ENCODE results near the gene INPPL1. TPM values are rescaled to one million over a fixed set of nuclear protein-coding genes. Genes with fewer than 3 reads are reported as not detected.
"Not testable (repeated sequence)": the region's sequence is repeated elsewhere in the genome, so short reads cannot be mapped to it uniquely, and the experiment has no call there.

Gene INPPL1
- total RNA-seq, 1 donor = 86.5 TPM

GRCh38 chr11:72179804-72180396 is 44.7 kb upstream of the INPPL1 start:
- DNase-seq (ENCODE audit: insufficient read length, low spot score, missing footprints) = peak; percentile 78
- H3K4me2 ChIP-seq (ENCODE audit: insufficient read depth, low read length) = no peak overlapping the region
- TF ChIP-seq, protein P1, sequence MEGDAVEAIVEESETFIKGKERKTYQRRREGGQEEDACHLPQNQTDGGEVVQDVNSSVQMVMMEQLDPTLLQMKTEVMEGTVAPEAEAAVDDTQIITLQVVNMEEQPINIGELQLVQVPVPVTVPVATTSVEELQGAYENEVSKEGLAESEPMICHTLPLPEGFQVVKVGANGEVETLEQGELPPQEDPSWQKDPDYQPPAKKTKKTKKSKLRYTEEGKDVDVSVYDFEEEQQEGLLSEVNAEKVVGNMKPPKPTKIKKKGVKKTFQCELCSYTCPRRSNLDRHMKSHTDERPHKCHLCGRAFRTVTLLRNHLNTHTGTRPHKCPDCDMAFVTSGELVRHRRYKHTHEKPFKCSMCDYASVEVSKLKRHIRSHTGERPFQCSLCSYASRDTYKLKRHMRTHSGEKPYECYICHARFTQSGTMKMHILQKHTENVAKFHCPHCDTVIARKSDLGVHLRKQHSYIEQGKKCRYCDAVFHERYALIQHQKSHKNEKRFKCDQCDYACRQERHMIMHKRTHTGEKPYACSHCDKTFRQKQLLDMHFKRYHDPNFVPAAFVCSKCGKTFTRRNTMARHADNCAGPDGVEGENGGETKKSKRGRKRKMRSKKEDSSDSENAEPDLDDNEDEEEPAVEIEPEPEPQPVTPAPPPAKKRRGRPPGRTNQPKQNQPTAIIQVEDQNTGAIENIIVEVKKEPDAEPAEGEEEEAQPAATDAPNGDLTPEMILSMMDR (IDR thresholded peaks at IDR 0.05; ENCODE audit: extremely low read depth, low read depth, low read length) = no peak
- peaks cover 11% of the 10 kb centered on the region for H3K4me1 ChIP-seq (ENCODE audit: insufficient read depth, low read length)
- no peaks in the 10 kb centered on the region for H3K9me3 ChIP-seq (ENCODE audit: low read depth, low read length)
- H3K79me2 ChIP-seq (ENCODE audit: insufficient read depth, low read length) = no peaks in the 10 kb centered on the region
- no peaks in the 10 kb centered on the region for H3K36me3 ChIP-seq (ENCODE audit: insufficient read depth, low read length)
- no peaks in the 10 kb centered on the region for H4K20me1 ChIP-seq (ENCODE audit: insufficient read depth, low read length)
- H2AFZ ChIP-seq (ENCODE audit: low read length) = no peak overlapping the region
- no peak overlapping the region for H3K27ac ChIP-seq (ENCODE audit: low read depth, low read length)
- H3K27me3 ChIP-seq (ENCODE audit: insufficient read depth, low read length) = peaks cover 6% of the 10 kb centered on the region
- H3K4me3 ChIP-seq (ENCODE audit: insufficient read depth, low read length) = no peak overlapping the region

DNA sequence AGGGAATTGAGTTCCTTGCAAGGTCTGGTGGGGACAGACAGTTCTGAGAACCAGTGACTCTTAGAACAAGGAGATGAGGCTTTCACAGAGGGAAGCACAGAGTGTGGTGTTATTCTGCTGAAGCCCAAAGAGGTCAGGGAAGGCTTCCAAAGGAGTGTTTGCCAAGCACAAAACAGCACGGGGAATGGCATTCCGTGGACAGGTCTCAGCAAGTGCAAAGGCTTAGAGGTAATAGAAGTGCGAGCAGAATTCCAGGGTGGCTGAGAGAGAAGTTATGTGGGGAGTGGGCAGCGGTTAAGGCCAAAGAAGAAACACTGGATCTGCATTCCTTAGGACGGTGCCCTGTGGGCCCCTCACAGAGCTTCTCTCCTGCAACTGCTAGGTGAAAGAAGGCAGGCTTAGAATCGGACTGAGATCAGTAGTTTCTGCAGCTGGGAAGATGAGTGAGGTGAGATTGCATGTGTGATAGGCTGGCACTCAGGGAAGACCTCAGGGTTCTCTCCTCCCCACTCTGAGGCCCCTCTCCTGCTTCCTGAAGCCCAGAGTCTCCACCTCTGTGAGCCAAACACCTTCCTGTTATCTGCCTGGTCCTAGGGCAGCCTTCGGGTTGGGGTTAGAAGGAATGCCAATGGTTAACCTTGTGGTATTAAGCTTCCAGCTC is 43.5 kb upstream of the INPPL1 start:
- not testable (repeated sequence) for H4K20me1 ChIP-seq (ENCODE audit: insufficient read depth, low read length); H3K4me3 ChIP-seq (ENCODE audit: insufficient read depth, low read length); H3K4me2 ChIP-seq (ENCODE audit: insufficient read depth, low read length); H3K27me3 ChIP-seq (ENCODE audit: insufficient read depth, low read length); H3K79me2 ChIP-seq (ENCODE audit: insufficient read depth, low read length); H2AFZ ChIP-seq (ENCODE audit: low read length); DNase-seq (ENCODE audit: insufficient read length, low spot score, missing footprints); H3K9me3 ChIP-seq (ENCODE audit: low read depth, low read length); H3K27ac ChIP-seq (ENCODE audit: low read depth, low read length); H3K36me3 ChIP-seq (ENCODE audit: insufficient read depth, low read length)
- H3K4me1 ChIP-seq (ENCODE audit: insufficient read depth, low read length) = peaks cover 11% of the 10 kb centered on the region

- Histone ChIP-seq H3K4me1 (ENCODE audit: insufficient read depth, low read length) (peaks cover 11% of the 10 kb centered on the region), H3K27ac (ENCODE audit: low read depth, low read length) (peak overlapping the region; percentile 28)
- not testable (repeated sequence) for H3K27me3 ChIP-seq (ENCODE audit: insufficient read depth, low read length); H4K20me1 ChIP-seq (ENCODE audit: insufficient read depth, low read length); H3K79me2 ChIP-seq (ENCODE audit: insufficient read depth, low read length); H3K4me3 ChIP-seq (ENCODE audit: insufficient read depth, low read length); H3K9me3 ChIP-seq (ENCODE audit: low read depth, low read length); DNase-seq (ENCODE audit: insufficient read length, low spot score, missing footprints); H2AFZ ChIP-seq (ENCODE audit: low read length); H3K36me3 ChIP-seq (ENCODE audit: insufficient read depth, low read length); H3K4me2 ChIP-seq (ENCODE audit: insufficient read depth, low read length)
- TF ChIP-seq, protein P1 (IDR thresholded peaks at IDR 0.05; ENCODE audit: extremely low read depth, low read depth, low read length) = peak; percentile 38
Measured at GRCh38 chr11:72181553-72181958, 43.0 kb upstream of the INPPL1 start.

- no peak overlapping the region for H3K4me3 ChIP-seq (ENCODE audit: insufficient read depth, low read length)
- no peak overlapping the region for H2AFZ ChIP-seq (ENCODE audit: low read length)
- no peaks in the 10 kb centered on the region for H3K36me3 ChIP-seq (ENCODE audit: insufficient read depth, low read length)
- TF ChIP-seq, protein P1 (IDR thresholded peaks at IDR 0.05; ENCODE audit: extremely low read depth, low read depth, low read length) = no peak
- no peak overlapping the region for H3K27ac ChIP-seq (ENCODE audit: low read depth, low read length)
- H3K4me1 ChIP-seq (ENCODE audit: insufficient read depth, low read length) = peaks cover 5% of the 10 kb centered on the region
- no peaks in the 10 kb centered on the region for H4K20me1 ChIP-seq (ENCODE audit: insufficient read depth, low read length)
- H3K4me2 ChIP-seq (ENCODE audit: insufficient read depth, low read length) = no peak overlapping the region
- H3K27me3 ChIP-seq (ENCODE audit: insufficient read depth, low read length) = no peaks in the 10 kb centered on the region
- H3K79me2 ChIP-seq (ENCODE audit: insufficient read depth, low read length) = no peaks in the 10 kb centered on the region
- no peak for DNase-seq (ENCODE audit: insufficient read length, low spot score, missing footprints)
- no peaks in the 10 kb centered on the region for H3K9me3 ChIP-seq (ENCODE audit: low read depth, low read length)
Measured at GRCh38 chr11:72188267-72188666, 36.3 kb upstream of the INPPL1 start.
